ENCODE results near the gene UQCR11. TPM values are rescaled to one million over a fixed set of nuclear protein-coding genes. Genes with fewer than 3 reads are reported as not detected.

The UQCR11 gene
- total RNA-seq, 2 donors from 2014 or later: 12.2 to 52.4 TPM

DNA sequence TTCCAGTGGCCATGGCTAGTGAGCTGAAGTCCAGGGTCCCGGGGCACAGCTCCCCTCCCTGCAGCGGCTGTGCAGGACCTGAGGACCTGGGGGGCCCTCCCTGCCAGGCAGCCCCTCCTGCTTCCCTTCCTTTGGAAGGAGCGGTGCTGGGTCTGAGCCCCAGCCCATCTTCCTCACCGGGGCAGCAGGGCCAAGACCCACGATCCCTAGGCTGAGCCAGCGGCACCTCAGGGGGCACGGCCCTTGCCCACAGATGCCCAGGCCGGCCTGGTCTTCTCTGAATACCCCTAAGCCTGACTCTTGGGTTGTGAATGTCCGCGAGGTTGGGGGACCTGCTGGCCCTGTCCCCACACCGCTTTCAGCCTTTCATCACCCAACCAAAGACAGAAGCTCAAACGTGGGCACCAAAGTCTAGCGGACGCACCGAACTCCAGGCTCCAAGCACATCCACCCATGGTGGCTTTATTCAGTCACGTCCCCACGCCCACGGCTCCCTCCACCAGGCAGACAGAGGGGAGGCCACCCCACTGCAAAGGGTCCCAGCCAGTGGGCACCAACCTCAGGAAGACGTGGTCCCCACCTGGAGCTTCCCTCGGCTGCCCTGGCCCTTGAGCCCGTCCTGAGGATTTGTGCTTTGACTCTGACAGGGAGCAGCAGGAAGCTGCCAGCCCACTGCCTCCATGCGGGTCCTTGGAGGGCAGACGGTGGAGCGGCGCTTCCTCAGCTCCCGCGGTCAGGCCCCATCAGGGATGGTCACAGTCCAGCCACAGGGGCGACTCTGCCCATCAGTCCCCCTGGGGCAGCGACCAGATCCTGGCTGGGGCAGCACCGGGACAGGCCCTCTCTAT, 28.8 kb downstream of the UQCR11 start:
- intact Hi-C loops (cut with DNase I): no loop called here
- DNase-seq (no peak), ATAC-seq (no peak)
- Histone ChIP-seq H3K36me3 (replicated peaks in 1 of 2; ENCODE audit: insufficient read depth in 1 of 2, low read depth in 2 of 2) (peaks cover 8 to 10% of the 10 kb centered on the region in 2 donors), H3K4me3 (no peak overlapping the region), H3K9me3 (no peaks in the 10 kb centered on the region), H3K4me1 (no peaks in the 10 kb centered on the region), H3K27me3 (no peaks in the 10 kb centered on the region), H3K27ac (no peak overlapping the region)
- TF ChIP-seq, protein P1, sequence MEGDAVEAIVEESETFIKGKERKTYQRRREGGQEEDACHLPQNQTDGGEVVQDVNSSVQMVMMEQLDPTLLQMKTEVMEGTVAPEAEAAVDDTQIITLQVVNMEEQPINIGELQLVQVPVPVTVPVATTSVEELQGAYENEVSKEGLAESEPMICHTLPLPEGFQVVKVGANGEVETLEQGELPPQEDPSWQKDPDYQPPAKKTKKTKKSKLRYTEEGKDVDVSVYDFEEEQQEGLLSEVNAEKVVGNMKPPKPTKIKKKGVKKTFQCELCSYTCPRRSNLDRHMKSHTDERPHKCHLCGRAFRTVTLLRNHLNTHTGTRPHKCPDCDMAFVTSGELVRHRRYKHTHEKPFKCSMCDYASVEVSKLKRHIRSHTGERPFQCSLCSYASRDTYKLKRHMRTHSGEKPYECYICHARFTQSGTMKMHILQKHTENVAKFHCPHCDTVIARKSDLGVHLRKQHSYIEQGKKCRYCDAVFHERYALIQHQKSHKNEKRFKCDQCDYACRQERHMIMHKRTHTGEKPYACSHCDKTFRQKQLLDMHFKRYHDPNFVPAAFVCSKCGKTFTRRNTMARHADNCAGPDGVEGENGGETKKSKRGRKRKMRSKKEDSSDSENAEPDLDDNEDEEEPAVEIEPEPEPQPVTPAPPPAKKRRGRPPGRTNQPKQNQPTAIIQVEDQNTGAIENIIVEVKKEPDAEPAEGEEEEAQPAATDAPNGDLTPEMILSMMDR (IDR thresholded peaks at IDR 0.05): no peak
- TF ChIP-seq POLR2A (IDR thresholded peaks at IDR 0.05): no peak
- whole genome bisulfite sequencing, 2 donors: 85 to 98% methylated on average over 7 to 30 of the region's 30 CpGs

DNA sequence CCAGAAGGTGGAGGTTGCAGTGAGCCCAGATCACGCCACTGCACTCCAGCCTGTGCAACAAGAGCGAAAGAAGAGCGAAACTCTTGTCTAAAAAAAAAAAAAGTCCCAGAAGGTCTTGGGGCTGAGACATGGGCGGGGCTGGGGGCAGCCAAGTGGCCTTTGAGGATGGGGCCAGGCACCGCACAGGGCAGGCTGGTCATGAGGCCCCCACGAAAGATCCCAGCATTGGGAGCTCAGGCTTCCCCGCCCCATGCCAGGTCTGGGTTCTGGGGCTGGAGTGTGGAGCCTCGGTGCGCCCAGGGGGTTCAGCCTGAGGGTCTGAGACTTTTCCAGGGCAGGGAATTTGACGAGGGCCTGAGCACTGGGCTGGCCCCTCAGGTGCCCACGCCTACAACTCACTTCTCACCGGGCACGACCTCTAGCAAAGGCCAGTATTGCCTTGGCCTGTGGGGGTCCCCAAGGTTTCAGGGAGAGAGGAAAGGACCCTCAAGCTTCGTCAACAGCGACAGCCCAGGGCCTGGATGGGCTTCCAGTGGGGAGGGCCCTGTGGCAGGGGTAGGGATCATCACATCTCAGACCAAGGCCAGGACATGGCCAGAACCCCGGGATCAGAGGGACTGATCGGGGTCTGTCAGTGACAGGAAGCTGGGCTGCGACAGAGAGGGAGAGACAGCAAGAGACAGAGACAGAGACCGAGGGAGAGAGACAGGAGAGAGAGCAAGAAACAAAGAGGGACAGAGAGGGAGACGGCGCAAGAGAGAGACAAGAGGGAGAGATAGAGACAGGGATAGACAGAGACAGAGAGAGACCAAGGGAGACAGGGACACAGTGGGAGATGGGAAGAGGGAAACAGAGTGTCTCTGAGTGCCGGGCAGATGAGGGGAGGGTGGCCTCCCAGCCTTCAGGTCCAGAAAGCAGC, 29.7 kb downstream of the UQCR11 start:
- intact Hi-C loops (cut with DNase I): no loop called here

DNA sequence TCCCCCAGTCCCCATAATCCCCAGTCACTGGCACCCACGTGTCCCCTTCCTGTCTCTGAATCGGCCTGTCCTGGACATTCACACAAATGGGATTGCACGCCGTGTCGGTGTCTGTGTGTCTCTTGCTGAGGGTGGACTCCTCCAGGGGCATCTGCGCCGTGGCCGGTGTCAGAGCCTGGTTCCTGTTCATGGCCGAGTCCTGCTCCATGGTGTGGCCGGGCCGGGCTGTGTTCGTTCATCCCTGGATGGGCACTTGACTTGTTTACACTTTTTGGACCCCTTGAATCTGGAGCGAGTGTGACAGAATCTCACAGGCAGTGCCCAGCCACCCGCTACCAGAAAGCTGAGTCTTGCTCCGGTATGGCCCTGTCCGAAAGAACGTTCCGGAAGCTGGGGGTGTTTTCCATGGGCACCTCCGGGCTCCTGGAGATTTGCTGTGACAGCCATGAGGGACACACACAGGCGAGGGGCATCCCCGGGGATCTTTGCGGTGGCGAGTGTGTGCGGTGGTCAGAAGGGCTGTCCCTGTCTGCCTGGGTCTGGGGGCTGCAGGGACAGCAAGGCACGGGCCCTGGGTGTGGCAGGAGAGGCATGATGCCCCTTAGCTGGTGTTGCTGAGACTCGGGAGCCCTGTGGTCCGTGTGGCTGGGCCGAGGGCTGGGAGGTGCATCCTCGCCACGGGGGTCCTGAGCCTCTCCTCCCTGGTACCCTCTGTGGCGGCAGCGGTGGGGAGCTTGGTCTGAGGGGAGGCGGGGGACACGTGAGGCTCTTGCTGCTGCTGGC, 30.7 kb downstream of the UQCR11 start:
- no peaks in the 10 kb centered on the region for H3K9me3 ChIP-seq
- H3K4me1 ChIP-seq: no peaks in the 10 kb centered on the region
- intact Hi-C loops (cut with DNase I): no loop called here
- no peak overlapping the region for H3K4me3 ChIP-seq
- TF ChIP-seq, protein P1 (IDR thresholded peaks at IDR 0.05): no peak
- no peak for TF ChIP-seq POLR2A (IDR thresholded peaks at IDR 0.05)
- ATAC-seq: no peak
- H3K27ac ChIP-seq: no peak overlapping the region
- WGBS, 2 donors: 81 to 83% methylated on average over 11 to 33 of the region's 34 CpGs
- DNase-seq: no peak
- no peaks in the 10 kb centered on the region for H3K27me3 ChIP-seq
- H3K36me3 ChIP-seq (replicated peaks in 1 of 2; ENCODE audit: insufficient read depth in 1 of 2, low read depth in 2 of 2): no peaks in the 10 kb centered on the region

More for the DNA sequence above, 29.7 kb downstream of the UQCR11 start:
- 77 to 82% methylated on average over 18 to 22 of the region's 22 CpGs for WGBS, 2 donors
- Histone ChIP-seq H3K27me3 (no peaks in the 10 kb centered on the region), H3K27ac (no peak overlapping the region), H3K4me1 (no peaks in the 10 kb centered on the region), H3K36me3 (replicated peaks in 1 of 2; ENCODE audit: insufficient read depth in 1 of 2, low read depth in 2 of 2) (peaks cover 3 to 7% of the 10 kb centered on the region in 2 donors), H3K9me3 (no peaks in the 10 kb centered on the region), H3K4me3 (no peak overlapping the region)
- ATAC-seq (no peak), DNase-seq (no peak)
- TF ChIP-seq, protein P1 (IDR thresholded peaks at IDR 0.05): no peak
- no peak for TF ChIP-seq POLR2A (IDR thresholded peaks at IDR 0.05)

DNA sequence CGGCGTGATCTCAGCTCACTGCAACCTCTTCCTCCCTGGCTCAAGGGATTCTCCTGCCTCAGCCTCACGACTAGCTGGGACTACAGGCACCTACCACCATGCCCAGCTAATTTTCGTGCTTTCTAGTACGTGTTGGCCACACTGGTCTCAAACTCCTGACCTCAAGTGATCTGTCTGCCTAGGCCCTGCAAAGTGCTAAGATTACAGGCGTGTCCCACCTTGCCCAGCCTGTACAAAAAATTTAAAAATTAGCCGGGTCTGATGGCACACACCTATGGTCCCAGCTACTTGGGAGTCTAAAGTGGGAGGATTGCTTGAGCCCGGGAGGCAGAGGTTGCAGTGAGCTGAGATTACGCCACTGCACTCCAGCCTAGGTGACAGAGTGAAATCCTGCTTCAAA, 32.5 kb downstream of the UQCR11 start:
- H3K4me3 ChIP-seq: no peak overlapping the region
- ATAC-seq: no peak
- TF ChIP-seq, protein P1 (IDR thresholded peaks at IDR 0.05): no peak
- TF ChIP-seq POLR2A (IDR thresholded peaks at IDR 0.05): no peak
- no peaks in the 10 kb centered on the region for H3K36me3 ChIP-seq (replicated peaks in 1 of 2; ENCODE audit: insufficient read depth in 1 of 2, low read depth in 2 of 2)
- H3K27me3 ChIP-seq: no peaks in the 10 kb centered on the region
- 72 to 81% methylated on average over 9 of the region's 9 CpGs for WGBS, 2 donors
- no peaks in the 10 kb centered on the region for H3K9me3 ChIP-seq
- H3K4me1 ChIP-seq: peaks cover 5% of the 10 kb centered on the region
- H3K27ac ChIP-seq: no peak overlapping the region
- intact Hi-C loops (cut with DNase I): no loop called here
- DNase-seq: no peak

Measured in body of pancreas (tissue), 4 donors.